T47D (cell line): ENCODE results near the gene RXRA.

Experiments used
- DNase-seq, 2 experiments: peaks; one replicate each; pipeline versions ENCODE4 v3.0.0 to v3.0.0-alpha.2; 2011 to 2012; ENCODE audit warnings: low read depth in 1 of 2, low spot score in 1 of 2
- JUND ChIP-seq: IDR thresholded peaks from 2 replicates; pipeline ENCODE4 v1.6.1; 2012; ENCODE audit warnings: low read depth
- in situ Hi-C: cut with HindIII; loops from 2 replicates; pipeline ENCODE4 v1.10.0; 2016; ENCODE audit warnings: low sequenced_read_pairs, low pct_unique_long_range_greater_than_20kb

RXRA gene

GRCh38 chr9:134379831-134380365 lies 53.6 kb downstream of the RXRA start:
- in situ Hi-C loops, result no loop called here
- no peak for TF ChIP-seq JUND
- no peak for DNase-seq

- in situ Hi-C loops, result no loop called here
- DNase-seq, result no peak
- TF ChIP-seq JUND, result no peak
Measured at GRCh38 chr9:134380542-134381271, 54.5 kb downstream of the RXRA start.

GRCh38 chr9:134381272-134381661 lies 55.0 kb downstream of the RXRA start:
- DNase-seq, result no peak
- no peak for TF ChIP-seq JUND
- in situ Hi-C loops, result no loop called here

- in situ Hi-C loops, result no loop called here
- no peak for TF ChIP-seq JUND
- DNase-seq, result no peak
Measured at GRCh38 chr9:134381671-134382516, 55.6 kb downstream of the RXRA start.

GRCh38 chr9:134382733-134383132 lies 56.5 kb downstream of the RXRA start:
- TF ChIP-seq JUND, result no peak
- in situ Hi-C loops, result no loop called here

GRCh38 chr9:134383148-134383547 lies 56.9 kb downstream of the RXRA start:
- no peak for TF ChIP-seq JUND
- in situ Hi-C loops, result no loop called here
- no peak for DNase-seq

More at GRCh38 chr9:134382733-134383132, 56.5 kb downstream of the RXRA start:
- no peak for DNase-seq

GRCh38 chr9:134384811-134385479 lies 58.7 kb downstream of the RXRA start:
- in situ Hi-C loops, result no loop called here
- TF ChIP-seq JUND, result no peak
- DNase-seq, result no peak

GRCh38 chr9:134385915-134386314 lies 59.7 kb downstream of the RXRA start:
- no peak for DNase-seq
- in situ Hi-C loops, result no loop called here
- no peak for TF ChIP-seq JUND

GRCh38 chr9:134386951-134387831 lies 60.9 kb downstream of the RXRA start:
- no peak for TF ChIP-seq JUND
- in situ Hi-C loops, result no loop called here
- peak; percentile 65 to 66 for DNase-seq

- no peak for DNase-seq
- in situ Hi-C loops, result no loop called here
- TF ChIP-seq JUND, result no peak
Measured at GRCh38 chr9:134388289-134388808, 62.1 kb downstream of the RXRA start.

GRCh38 chr9:134388976-134389375 lies 62.7 kb downstream of the RXRA start:
- no peak for TF ChIP-seq JUND
- in situ Hi-C loops, result no loop called here
- peak in 1 of 2 experiments; percentile 71 for DNase-seq
